Caco-2 (cell line): ENCODE results near the gene LRRC7. TPM values are rescaled to one million over a fixed set of nuclear protein-coding genes. Genes with fewer than 3 reads are reported as not detected.
"Not testable (repeated sequence)": the region's sequence is repeated elsewhere in the genome, so short reads cannot be mapped to it uniquely, and the experiment has no call there.

Experiments
- BruUV-seq: library from RNA; stranded (reverse); fragments of 400-500 nt; replicated peaks from 2 replicates; lab custom pipeline; 2021; lab: Mats Ljungman, UMichigan
- CTCF ChIA-PET: fragments of 300-600 bp; sonication (Branson Sonifier 250); formaldehyde crosslinking; loops from one replicate; lab custom pipeline; 2022; ENCODE audit warnings: antibody characterized with exemption; lab: Charles Lee
- POLR2A ChIA-PET: fragments of 300-600 bp; sonication (Branson Sonifier 250); formaldehyde crosslinking; loops from one replicate; lab custom pipeline; 2022; ENCODE audit warnings: antibody characterized with exemption; lab: Charles Lee
- DNase-seq, 2 experiments: peaks; one replicate each; pipeline versions ENCODE4 v3.0.0 to v3.0.0-alpha.2; 2020 to 2022
- H3K27me3 ChIP-seq: replicated peaks from 2 replicates; pipeline ENCODE4 v1.6.0; 2011; ENCODE audit warnings: low read length; ENCODE audit not compliant: control insufficient read depth, insufficient read depth
- H3K36me3 ChIP-seq: 2 replicates; pipeline ENCODE4 v1.5.1; 2011; ENCODE audit warnings: low read length; ENCODE audit not compliant: control insufficient read depth, insufficient read depth
- H3K4me1 ChIP-seq: fragments of 250-450 bp; sonication (Bioruptor Pico); 2 replicates; pipeline ENCODE4 v1.5.1; 2020; ENCODE audit warnings: mild to moderate bottlenecking
- H3K4me3 ChIP-seq: 2 replicates; pipeline ENCODE4 v1.5.1; 2011; ENCODE audit warnings: low read depth, mild to moderate bottlenecking, control low read depth, low read length
- H3K9me3 ChIP-seq: fragments of 250-450 bp; sonication (Bioruptor Pico); 2 replicates; pipeline ENCODE4 v1.5.1; 2020; ENCODE audit warnings: mild to moderate bottlenecking, moderate library complexity
- H3K27ac Mint-ChIP-seq: one replicate; pipeline ENCODE4 v1.8.0; 2022; ENCODE audit warnings: mixed read lengths; ENCODE audit not compliant: unreplicated experiment
- H3K27me3 Mint-ChIP-seq: one replicate; pipeline ENCODE4 v1.8.0; 2022; ENCODE audit warnings: mixed read lengths; ENCODE audit not compliant: insufficient read depth, unreplicated experiment
- H3K36me3 Mint-ChIP-seq: one replicate; pipeline ENCODE4 v1.8.0; 2022; ENCODE audit warnings: mild to moderate bottlenecking, mixed read lengths; ENCODE audit not compliant: insufficient read depth, unreplicated experiment
- H3K4me1 Mint-ChIP-seq: one replicate; pipeline ENCODE4 v1.8.0; 2022; ENCODE audit warnings: low read depth, mixed read lengths; ENCODE audit not compliant: unreplicated experiment
- H3K4me3 Mint-ChIP-seq: one replicate; pipeline ENCODE4 v1.8.0; 2022; ENCODE audit warnings: mild to moderate bottlenecking, moderate library complexity, mixed read lengths; ENCODE audit not compliant: unreplicated experiment
- H3K9me3 Mint-ChIP-seq: one replicate; pipeline ENCODE4 v1.8.0; 2022; ENCODE audit warnings: mixed read lengths; ENCODE audit not compliant: unreplicated experiment
- CTCF ChIP-seq, 2 experiments: fragments of 200-600 bp in 1 of 2; IDR thresholded peaks; 1 replicate in 1 of 2; 2 replicates in 1 of 2; pipeline versions ENCODE4 v1.5.1 to v1.8.0; 2011 to 2022; ENCODE audit warnings: antibody characterized with exemption in 1 of 2, control low read depth in 1 of 2, inconsistent platforms in 1 of 2, low read depth in 1 of 2, low read length in 1 of 2, mild to moderate bottlenecking in 1 of 2, moderate library complexity in 1 of 2; ENCODE audit not compliant: insufficient read depth in 1 of 2, severe bottlenecking in 1 of 2, unreplicated experiment in 1 of 2
- intact Hi-C: fragments of 100-400 bp; cut with micrococcal nuclease; formaldehyde crosslinking; loops from one replicate; pipeline ENCODE4 v1.10.0; 2022; ENCODE audit not compliant: unreplicated experiment
- total RNA-seq: library from RNA; stranded (reverse); gene quantifications from 2 replicates; pipeline ENCODE4 v1.2.3, GENCODE V29; 2022

Gene LRRC7
- total RNA-seq, 1 experiment from 2014 or later, result 8.5 TPM

GRCh38 chr1:69871412-69871811 is 303.7 kb downstream of the LRRC7 start:
- Mint-ChIP-seq H3K27me3 (no peaks in the 10 kb centered on the region), H3K4me1 (no peaks in the 10 kb centered on the region), H3K4me3 (no peak overlapping the region), H3K9me3 (no peaks in the 10 kb centered on the region), H3K27ac (no peak overlapping the region), H3K36me3 (no peaks in the 10 kb centered on the region)
- H3K9me3 ChIP-seq, result no peaks in the 10 kb centered on the region
- no TSS peak for BruUV-seq
- H3K4me3 ChIP-seq, result no peak overlapping the region
- DNase-seq, result no peak
- no peaks in the 10 kb centered on the region for H3K27me3 ChIP-seq
- intact Hi-C loops, result no loop called here
- no peaks in the 10 kb centered on the region for H3K4me1 ChIP-seq
- no peaks in the 10 kb centered on the region for H3K36me3 ChIP-seq
- ChIA-PET CTCF (no interaction called here), POLR2A (no interaction called here)
- no peak for TF ChIP-seq CTCF (IDR thresholded peaks at IDR 0.05; ENCODE audit: insufficient read depth in 1 of 2, low read depth in 1 of 2, low read length in 1 of 2, severe bottlenecking in 1 of 2, unreplicated experiment in 1 of 2)

- Mint-ChIP-seq H3K4me1 (no peaks in the 10 kb centered on the region), H3K36me3 (no peaks in the 10 kb centered on the region), H3K9me3 (no peaks in the 10 kb centered on the region), H3K4me3 (no peak overlapping the region), H3K27ac (no peak overlapping the region), H3K27me3 (no peaks in the 10 kb centered on the region)
- no peak for TF ChIP-seq CTCF (IDR thresholded peaks at IDR 0.05; ENCODE audit: insufficient read depth in 1 of 2, low read depth in 1 of 2, low read length in 1 of 2, severe bottlenecking in 1 of 2, unreplicated experiment in 1 of 2)
- no TSS peak for BruUV-seq
- H3K4me1 ChIP-seq, result no peaks in the 10 kb centered on the region
- no peaks in the 10 kb centered on the region for H3K36me3 ChIP-seq
- H3K9me3 ChIP-seq, result no peaks in the 10 kb centered on the region
- no peaks in the 10 kb centered on the region for H3K27me3 ChIP-seq
- ChIA-PET CTCF (no interaction called here), POLR2A (no interaction called here)
- no peak overlapping the region for H3K4me3 ChIP-seq
- intact Hi-C loops, result no loop called here
- DNase-seq, result no peak
Measured at GRCh38 chr1:69878338-69878737, 310.6 kb downstream of the LRRC7 start.

- H3K9me3 ChIP-seq, BruUV-seq, H3K4me3 Mint-ChIP-seq, H3K36me3 Mint-ChIP-seq, POLR2A ChIA-PET, H3K27me3 ChIP-seq, intact Hi-C loops, H3K27ac Mint-ChIP-seq, DNase-seq, H3K4me1 ChIP-seq, CTCF ChIA-PET, H3K36me3 ChIP-seq, H3K27me3 Mint-ChIP-seq, H3K4me3 ChIP-seq, H3K9me3 Mint-ChIP-seq, H3K4me1 Mint-ChIP-seq: not testable (repeated sequence)
Measured at GRCh38 chr1:69888016-69888415, 320.3 kb downstream of the LRRC7 start.

- no peaks in the 10 kb centered on the region for H3K27me3 ChIP-seq
- no peaks in the 10 kb centered on the region for H3K4me1 ChIP-seq
- Mint-ChIP-seq H3K27ac (no peak overlapping the region), H3K4me1 (no peaks in the 10 kb centered on the region), H3K4me3 (no peak overlapping the region), H3K27me3 (no peaks in the 10 kb centered on the region), H3K9me3 (no peaks in the 10 kb centered on the region), H3K36me3 (no peaks in the 10 kb centered on the region)
- no peak for TF ChIP-seq CTCF (IDR thresholded peaks at IDR 0.05; ENCODE audit: insufficient read depth in 1 of 2, low read depth in 1 of 2, low read length in 1 of 2, severe bottlenecking in 1 of 2, unreplicated experiment in 1 of 2)
- POLR2A ChIA-PET, result no interaction called here
- H3K9me3 ChIP-seq, result no peaks in the 10 kb centered on the region
- no TSS peak for BruUV-seq
- CTCF ChIA-PET, result no interaction called here
- intact Hi-C loops, result no loop called here
- no peak overlapping the region for H3K4me3 ChIP-seq
- no peaks in the 10 kb centered on the region for H3K36me3 ChIP-seq
- DNase-seq, result no peak
Measured at GRCh38 chr1:69888657-69889056, 320.9 kb downstream of the LRRC7 start.
